A549 (cell line): ENCODE data around the gene TJP1. TPM values are rescaled to one million over a fixed set of nuclear protein-coding genes. Genes with fewer than 3 reads are reported as not detected.

Experiments
- ATAC-seq, 2 experiments: fragments of 200-7000 bp in 1 of 2; fragments of >200 bp in 1 of 2; cut with Nextera tagmentation in 1 of 2; cut with Tn5 transposase in 1 of 2; 3 replicates each; pipeline versions ENCODE4 v1.8.0 to v1.9.1; 2018 to 2020; ENCODE audit warnings: mild to moderate bottlenecking in 1 of 2, moderate library complexity in 1 of 2
- CTCF ChIA-PET: fragments of 300-600 bp; sonication (Branson Sonifier 250); formaldehyde crosslinking; extraction: SDS; loops from one replicate; lab custom pipeline; 2021; ENCODE audit warnings: antibody characterized with exemption, inconsistent platforms; lab: Yijun Ruan, JAX
- POLR2A ChIA-PET: fragments of 350-600 bp; formaldehyde crosslinking; extraction: SDS; loops from one replicate; lab custom pipeline; 2021; ENCODE audit warnings: antibody characterized with exemption, inconsistent platforms; lab: Yijun Ruan, JAX
- DNase-seq, 2 experiments: peaks; one replicate each; pipeline versions ENCODE4 v3.0.0 to v3.0.0-alpha.2; 2011 to 2016; ENCODE audit warnings: low read depth in 1 of 2, low spot score in 1 of 2
- FAIRE-seq: peaks from 2 replicates; lab custom pipeline; 2011; peaks lifted over from hg19 to GRCh38; lab: Jason Lieb, UNC
- H3K27ac ChIP-seq, 2 experiments: fragments of >200 bp; sonication (Bioruptor Twin); formaldehyde crosslinking; 3 replicates each; pipeline ENCODE4 v1.5.1; 2016 to 2017
- H3K4me1 ChIP-seq: fragments of >200 bp; sonication (Bioruptor Twin); formaldehyde crosslinking; 3 replicates; pipeline ENCODE4 v1.6.1; 2016
- H3K4me2 ChIP-seq: fragments of >200 bp; sonication (Bioruptor Twin); formaldehyde crosslinking; 3 replicates; pipeline ENCODE4 v1.6.1; 2016
- H3K4me3 ChIP-seq: fragments of >200 bp; sonication (Bioruptor Twin); formaldehyde crosslinking; 3 replicates; pipeline ENCODE4 v1.5.1; 2016
- H3K9me3 ChIP-seq: fragments of >200 bp; sonication (Bioruptor Twin); formaldehyde crosslinking; 3 replicates; pipeline ENCODE4 v1.6.1; 2016
- CBX2 ChIP-seq: fragments of 200-600 bp; sonication (generic); IDR thresholded peaks from 2 replicates; pipeline ENCODE4 v1.6.1; 2016; ENCODE audit warnings: low read depth, mild to moderate bottlenecking, borderline replicate concordance
- GATA3 ChIP-seq: IDR thresholded peaks from 2 replicates; pipeline ENCODE4 v1.6.1; 2012; ENCODE audit warnings: borderline replicate concordance
- HOXB13 ChIP-seq: fragments of 250-450 bp; sonication (Bioruptor Pico); IDR thresholded peaks from 2 replicates; pipeline ENCODE4 v1.5.0; 2020; ENCODE audit warnings: low read depth, mild to moderate bottlenecking, moderate library complexity
- HOXB5 ChIP-seq: fragments of 250-450 bp; sonication (Bioruptor Pico); IDR thresholded peaks from 2 replicates; pipeline ENCODE4 v1.5.0; 2020; ENCODE audit warnings: mild to moderate bottlenecking, moderate library complexity
- MAX ChIP-seq: IDR thresholded peaks from 2 replicates; pipeline ENCODE4 v1.6.1; 2012
- POLR2A ChIP-seq: IDR thresholded peaks from 2 replicates; pipeline ENCODE4 v1.6.1; 2012; ENCODE audit warnings: mild to moderate bottlenecking, low read length
- RAD21 ChIP-seq, 2 experiments: fragments of >200 bp in 1 of 2; sonication (Bioruptor Twin) in 1 of 2; formaldehyde crosslinking in 1 of 2; IDR thresholded peaks in 1 of 2; conservative IDR thresholded peaks in 1 of 2; 2 replicates in 1 of 2; 3 replicates in 1 of 2; pipeline ENCODE4 v1.6.1; 2012 to 2018; ENCODE audit warnings: inconsistent platforms in 1 of 2
- WGBS: methylation state at CpG from one replicate; pipeline ENCODE4 v1.1.6; 2017; ENCODE audit errors: missing lambda C conversion rate; 5-methylcytosine and 5-hydroxymethylcytosine counted together
- polyA plus RNA-seq, 4 experiments: library from polyadenylated mRNA; depleted of rRNA in 3 of 4; stranded (reverse); fragments of >200 nt; fragmentation: RNase III in 1 of 4; extraction: RNeasy Plus Mini Kit Qiagen cat#74134 plus additional on column Dnase treatment in 1 of 4; gene quantifications; 2 replicates in 3 of 4; 3 replicates in 1 of 4; pipeline ENCODE4 v1.2.3, GENCODE V29; 2011 to 2017
- TF ChIP-seq, protein P1 (sequence below): fragments of 200-600 bp; sonication (generic); IDR thresholded peaks from 2 replicates; pipeline ENCODE4 v1.6.1; 2016; ENCODE audit warnings: antibody characterized with exemption, mild to moderate bottlenecking, moderate library complexity

TJP1 gene
- polyA plus RNA-seq, 2 of the 4 experiments (the other 2 are of a cell fraction): 55.0 to 179 TPM

- TF ChIP-seq MAX (no peak), HOXB13 (no peak)
Measured at GRCh38 chr15:29681946-29682345, 140.3 kb downstream of the TJP1 start (continued).

DNA sequence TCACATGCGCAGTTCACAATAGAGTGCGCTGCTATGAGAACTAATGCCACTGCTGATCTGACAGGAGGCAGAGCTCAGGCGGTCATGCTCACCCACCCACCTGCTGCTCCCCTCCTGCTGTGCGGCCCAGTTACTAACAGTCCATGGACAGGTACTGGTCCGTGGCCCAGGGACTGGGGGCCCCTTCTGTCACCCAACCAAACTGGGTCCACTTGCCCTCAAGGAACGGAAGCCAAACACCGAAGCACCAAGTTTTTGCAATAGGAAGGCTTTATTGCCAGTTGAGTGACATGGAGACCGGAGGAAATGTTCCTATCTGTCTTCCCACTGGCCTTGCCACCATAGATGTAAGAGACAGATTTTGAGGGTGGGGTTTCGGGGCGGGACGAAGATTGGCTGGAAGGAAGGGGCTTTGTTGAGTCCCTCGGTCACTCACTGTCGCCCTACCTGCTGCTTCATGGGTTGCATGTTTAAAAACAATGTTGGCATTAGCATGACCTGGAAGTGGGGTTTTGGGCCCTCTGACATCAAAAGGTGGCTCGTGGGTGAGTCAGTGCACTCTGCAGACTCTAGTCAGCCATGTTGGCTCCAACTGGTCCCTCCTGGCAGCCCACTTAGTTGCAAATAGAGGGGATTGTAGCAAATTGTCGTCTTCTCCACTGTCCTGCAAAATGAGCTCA lies 141.0 kb downstream of the TJP1 start:
- FAIRE-seq (no peak), ATAC-seq (no peak), DNase-seq (no peak)
- 93% methylated on average over 15 of the region's 15 CpGs for WGBS
- Histone ChIP-seq H3K27ac (peak overlapping the region in 1 of 2 experiments; percentile 40; a peak in 2 of 6 replicates), H3K9me3 (no peaks in the 10 kb centered on the region), H3K4me1 (peaks cover 49% of the 10 kb centered on the region), H3K4me3 (no peak overlapping the region), H3K4me2 (no peak overlapping the region)
- POLR2A ChIA-PET: interaction anchor here (1.7 kb wide), 1 partner anchor 10 kb away, joined by 4 read pairs; no protein-coding TSS in a partner anchor
- CTCF ChIA-PET: interaction anchor here (1.3 to 3.1 kb wide), 3 partner anchors 55 to 393 kb away, joined by 5 to 12 read pairs (median 5); no protein-coding TSS in a partner anchor
- TF ChIP-seq POLR2A (peak; percentile 7; the same call in 1 of the 2 replicates), HOXB5 (no peak)

- DNase-seq (no peak), ATAC-seq (no peak)
- POLR2A ChIA-PET: interaction anchor here (1.7 kb wide), 1 partner anchor 9 kb away, joined by 4 read pairs; no protein-coding TSS in a partner anchor
Measured at GRCh38 chr15:29680465-29681165, 141.7 kb downstream of the TJP1 start.

GRCh38 chr15:29678504-29679034 lies 143.7 kb downstream of the TJP1 start:
- no peaks in the 10 kb centered on the region for H3K9me3 ChIP-seq
- FAIRE-seq: no peak
- peak; percentile 16; the same call in 1 of the 2 replicates for TF ChIP-seq GATA3
- TF ChIP-seq CBX2: no peak
- ChIA-PET POLR2A (interaction anchor here (1.4 kb wide), 1 partner anchor 8 kb away, joined by 3 read pairs; no protein-coding TSS in a partner anchor), CTCF (interaction anchor here (0.9 to 4.2 kb wide), 10 partner anchors 8 to 365 kb away, joined by 3 to 25 read pairs (median 3); no protein-coding TSS in a partner anchor)
- no peak overlapping the region for H3K4me3 ChIP-seq
- no peak for DNase-seq
- H3K4me1 ChIP-seq: peaks cover 49% of the 10 kb centered on the region
- H3K27ac ChIP-seq: peak overlapping the region; percentile 91 to 93; a peak in 3 of 6 replicates
- peak overlapping the region; percentile 92; the same call in 2 of the 3 replicates for H3K4me2 ChIP-seq
- WGBS: 85% methylated on average over 4 of the region's 4 CpGs
- ATAC-seq: no peak

More at GRCh38 chr15:29680465-29681165, 141.7 kb downstream of the TJP1 start:
- CTCF ChIA-PET: interaction anchor here (1.1 to 3.1 kb wide), 5 partner anchors 12 to 394 kb away, joined by 3 to 12 read pairs (median 5); no protein-coding TSS in a partner anchor
- Histone ChIP-seq H3K27ac (no peak overlapping the region), H3K4me3 (no peak overlapping the region), H3K4me1 (peaks cover 46% of the 10 kb centered on the region), H3K9me3 (no peaks in the 10 kb centered on the region), H3K4me2 (no peak overlapping the region)
- FAIRE-seq: peak; percentile 28
- 84% methylated on average over 12 of the region's 12 CpGs for WGBS
- peak; percentile 14 to 15; a peak in 1 of 5 replicates for TF ChIP-seq RAD21 (conservative IDR thresholded peaks at IDR 0.05 in 1 of 2, IDR thresholded peaks at IDR 0.05 in 1 of 2)
- TF ChIP-seq, protein P1, sequence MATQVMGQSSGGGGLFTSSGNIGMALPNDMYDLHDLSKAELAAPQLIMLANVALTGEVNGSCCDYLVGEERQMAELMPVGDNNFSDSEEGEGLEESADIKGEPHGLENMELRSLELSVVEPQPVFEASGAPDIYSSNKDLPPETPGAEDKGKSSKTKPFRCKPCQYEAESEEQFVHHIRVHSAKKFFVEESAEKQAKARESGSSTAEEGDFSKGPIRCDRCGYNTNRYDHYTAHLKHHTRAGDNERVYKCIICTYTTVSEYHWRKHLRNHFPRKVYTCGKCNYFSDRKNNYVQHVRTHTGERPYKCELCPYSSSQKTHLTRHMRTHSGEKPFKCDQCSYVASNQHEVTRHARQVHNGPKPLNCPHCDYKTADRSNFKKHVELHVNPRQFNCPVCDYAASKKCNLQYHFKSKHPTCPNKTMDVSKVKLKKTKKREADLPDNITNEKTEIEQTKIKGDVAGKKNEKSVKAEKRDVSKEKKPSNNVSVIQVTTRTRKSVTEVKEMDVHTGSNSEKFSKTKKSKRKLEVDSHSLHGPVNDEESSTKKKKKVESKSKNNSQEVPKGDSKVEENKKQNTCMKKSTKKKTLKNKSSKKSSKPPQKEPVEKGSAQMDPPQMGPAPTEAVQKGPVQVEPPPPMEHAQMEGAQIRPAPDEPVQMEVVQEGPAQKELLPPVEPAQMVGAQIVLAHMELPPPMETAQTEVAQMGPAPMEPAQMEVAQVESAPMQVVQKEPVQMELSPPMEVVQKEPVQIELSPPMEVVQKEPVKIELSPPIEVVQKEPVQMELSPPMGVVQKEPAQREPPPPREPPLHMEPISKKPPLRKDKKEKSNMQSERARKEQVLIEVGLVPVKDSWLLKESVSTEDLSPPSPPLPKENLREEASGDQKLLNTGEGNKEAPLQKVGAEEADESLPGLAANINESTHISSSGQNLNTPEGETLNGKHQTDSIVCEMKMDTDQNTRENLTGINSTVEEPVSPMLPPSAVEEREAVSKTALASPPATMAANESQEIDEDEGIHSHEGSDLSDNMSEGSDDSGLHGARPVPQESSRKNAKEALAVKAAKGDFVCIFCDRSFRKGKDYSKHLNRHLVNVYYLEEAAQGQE: no peak
